Neural progenitor cell (in vitro differentiated cells): ENCODE measurements around the gene SSBP3. TPM values are rescaled to one million over a fixed set of nuclear protein-coding genes. Genes with fewer than 3 reads are reported as not detected.
A peak's percentile ranks its signal among the peaks of the same experiment; 100 is the strongest.

ENCODE experiments used
- DNase-seq: peaks from one replicate; pipeline ENCODE4 v3.0.0-alpha.2; 2016; ENCODE audit warnings: low spot score
- H2AFZ ChIP-seq: fragments of 200-600 bp; sonication (generic); replicated peaks from 2 replicates; pipeline ENCODE4 v1.6.1; 2016; ENCODE audit warnings: antibody characterized with exemption
- H3F3A ChIP-seq: fragments of 200-600 bp; sonication (generic); 2 replicates; pipeline ENCODE4 v1.6.1; 2016; ENCODE audit warnings: antibody characterized with exemption, low read depth
- H3K27ac ChIP-seq: fragments of 200-600 bp; sonication (generic); 2 replicates; pipeline ENCODE4 v1.5.1; 2016; ENCODE audit warnings: mild to moderate bottlenecking
- H3K27me3 ChIP-seq: fragments of 200-600 bp; sonication (generic); 2 replicates; pipeline ENCODE4 v1.6.1; 2016; ENCODE audit warnings: mild to moderate bottlenecking, moderate library complexity
- H3K36me3 ChIP-seq: fragments of 200-600 bp; sonication (generic); 2 replicates; pipeline ENCODE4 v1.5.1; 2016
- H3K4me1 ChIP-seq: fragments of 200-600 bp; sonication (generic); 2 replicates; pipeline ENCODE4 v1.6.1; 2016; ENCODE audit warnings: mixed run types
- H3K4me2 ChIP-seq: fragments of 200-600 bp; sonication (generic); 2 replicates; pipeline ENCODE4 v1.6.1; 2016
- H3K4me3 ChIP-seq: fragments of 200-600 bp; sonication (generic); 2 replicates; pipeline ENCODE4 v1.5.1; 2016
- H3K79me2 ChIP-seq: fragments of 200-600 bp; sonication (generic); 2 replicates; pipeline ENCODE4 v1.6.1; 2016; ENCODE audit warnings: low read depth
- H3K9ac ChIP-seq: fragments of 200-600 bp; sonication (generic); 2 replicates; pipeline ENCODE4 v1.6.1; 2016
- H3K9me3 ChIP-seq: fragments of 200-600 bp; sonication (generic); 2 replicates; pipeline ENCODE4 v1.5.1; 2016; ENCODE audit warnings: low read depth
- H4K20me1 ChIP-seq: fragments of 200-600 bp; sonication (generic); 2 replicates; pipeline ENCODE4 v1.6.1; 2016; ENCODE audit warnings: low read depth
- H3K27ac Mint-ChIP-seq: 3 replicates; pipeline ENCODE4 v1.8.0; 2021; ENCODE audit warnings: mixed read lengths
- H3K27me3 Mint-ChIP-seq: 2 replicates; pipeline ENCODE4 v1.8.0; 2022; ENCODE audit warnings: low read depth, mild to moderate bottlenecking, inconsistent platforms, moderate library complexity, mixed read lengths; ENCODE audit not compliant: insufficient read depth
- H3K36me3 Mint-ChIP-seq: 3 replicates; pipeline ENCODE4 v1.8.0; 2021; ENCODE audit warnings: mixed read lengths
- H3K4me1 Mint-ChIP-seq: 3 replicates; pipeline ENCODE4 v1.8.0; 2021; ENCODE audit warnings: mixed read lengths
- H3K4me3 Mint-ChIP-seq: 3 replicates; pipeline ENCODE4 v1.8.0; 2021; ENCODE audit warnings: mild to moderate bottlenecking, moderate library complexity, mixed read lengths
- H3K9me3 Mint-ChIP-seq: 3 replicates; pipeline ENCODE4 v1.8.0; 2020; ENCODE audit warnings: mixed read lengths
- CTCF ChIP-seq: fragments of 200-600 bp; sonication (generic); IDR thresholded peaks from 2 replicates; pipeline ENCODE4 v1.5.1; 2017; ENCODE audit warnings: antibody characterized with exemption, mild to moderate bottlenecking
- EZH2 ChIP-seq: fragments of 200-600 bp; sonication (generic); IDR thresholded peaks from 2 replicates; pipeline ENCODE4 v1.6.1; 2017; ENCODE audit warnings: antibody characterized with exemption, mild to moderate bottlenecking, moderate library complexity
- EZH2phosphoT487 ChIP-seq: fragments of 200-600 bp; sonication (generic); IDR thresholded peaks from 2 replicates; pipeline ENCODE4 v1.6.1; 2017; ENCODE audit warnings: antibody characterized with exemption
- total RNA-seq: library from RNA; depleted of rRNA; stranded (reverse); fragments of >200 nt; gene quantifications from 2 replicates; pipeline ENCODE4 v1.2.3, GENCODE V29; 2015; ENCODE audit warnings: low replicate concordance

SSBP3 gene
- total RNA-seq, 1 donor from 2014 or later: 53.0 TPM

GRCh38 chr1:54370287-54370989 lies 35.8 kb downstream of the SSBP3 start:
- TF ChIP-seq EZH2phosphoT487: no peak
- no peak for TF ChIP-seq EZH2
- TF ChIP-seq CTCF: no peak
- H3K9me3 ChIP-seq: no peaks in the 10 kb centered on the region
- no peak for DNase-seq
- H3K4me3 Mint-ChIP-seq: no peak overlapping the region
- peaks cover 43% of the 10 kb centered on the region for H3K36me3 Mint-ChIP-seq
- H3K27ac ChIP-seq: no peak overlapping the region
- no peaks in the 10 kb centered on the region for H3K27me3 ChIP-seq
- H3K27me3 Mint-ChIP-seq: peaks cover 2% of the 10 kb centered on the region
- H4K20me1 ChIP-seq: peaks cover 100% of the 10 kb centered on the region
- peaks cover 100% of the 10 kb centered on the region for H3K79me2 ChIP-seq
- H3K9ac ChIP-seq: no peak overlapping the region
- H3K4me1 ChIP-seq: peaks cover 21% of the 10 kb centered on the region
- no peak overlapping the region for H3K27ac Mint-ChIP-seq
- no peak overlapping the region for H3K4me3 ChIP-seq
- H3K4me2 ChIP-seq: no peak overlapping the region
- no peaks in the 10 kb centered on the region for H3F3A ChIP-seq
- H3K9me3 Mint-ChIP-seq: no peaks in the 10 kb centered on the region
- H2AFZ ChIP-seq: no peak overlapping the region
- H3K4me1 Mint-ChIP-seq: peaks cover 53% of the 10 kb centered on the region
- no peaks in the 10 kb centered on the region for H3K36me3 ChIP-seq

GRCh38 chr1:54367613-54368012 lies 38.6 kb downstream of the SSBP3 start:
- H3K9ac ChIP-seq: no peak overlapping the region
- H3K9me3 Mint-ChIP-seq: no peaks in the 10 kb centered on the region
- H3K4me1 ChIP-seq: peaks cover 13% of the 10 kb centered on the region
- H3K27me3 ChIP-seq: no peaks in the 10 kb centered on the region
- peaks cover 100% of the 10 kb centered on the region for H3K79me2 ChIP-seq
- H3K27me3 Mint-ChIP-seq: peaks cover 2% of the 10 kb centered on the region
- H3F3A ChIP-seq: peaks cover 11% of the 10 kb centered on the region
- H3K36me3 ChIP-seq: no peaks in the 10 kb centered on the region
- no peak overlapping the region for H3K4me2 ChIP-seq
- H2AFZ ChIP-seq: no peak overlapping the region
- H3K36me3 Mint-ChIP-seq: peaks cover 32% of the 10 kb centered on the region
- no peak overlapping the region for H3K27ac ChIP-seq
- H3K27ac Mint-ChIP-seq: no peak overlapping the region
- TF ChIP-seq EZH2phosphoT487 (no peak), CTCF (no peak), EZH2 (no peak)
- H3K4me1 Mint-ChIP-seq: peaks cover 55% of the 10 kb centered on the region
- H4K20me1 ChIP-seq: peaks cover 100% of the 10 kb centered on the region
- no peak overlapping the region for H3K4me3 ChIP-seq
- no peaks in the 10 kb centered on the region for H3K9me3 ChIP-seq
- no peak for DNase-seq
- no peak overlapping the region for H3K4me3 Mint-ChIP-seq

GRCh38 chr1:54365847-54366246 lies 40.3 kb downstream of the SSBP3 start:
- Mint-ChIP-seq H3K4me1 (peaks cover 60% of the 10 kb centered on the region), H3K4me3 (no peak overlapping the region), H3K27ac (peak overlapping the region; percentile 48), H3K27me3 (peaks cover 2% of the 10 kb centered on the region), H3K9me3 (no peaks in the 10 kb centered on the region), H3K36me3 (peaks cover 19% of the 10 kb centered on the region)
- H3K79me2 ChIP-seq: peaks cover 100% of the 10 kb centered on the region
- peaks cover 21% of the 10 kb centered on the region for H3K4me1 ChIP-seq
- H3K36me3 ChIP-seq: no peaks in the 10 kb centered on the region
- TF ChIP-seq CTCF (no peak), EZH2 (no peak), EZH2phosphoT487 (no peak)
- H3K9me3 ChIP-seq: no peaks in the 10 kb centered on the region
- H4K20me1 ChIP-seq: peaks cover 100% of the 10 kb centered on the region
- no peak overlapping the region for H3K4me2 ChIP-seq
- no peak overlapping the region for H3K27ac ChIP-seq
- no peak overlapping the region for H2AFZ ChIP-seq
- H3F3A ChIP-seq: peaks cover 15% of the 10 kb centered on the region
- no peaks in the 10 kb centered on the region for H3K27me3 ChIP-seq
- no peak for DNase-seq
- H3K4me3 ChIP-seq: no peak overlapping the region
- no peak overlapping the region for H3K9ac ChIP-seq
